DOHH2 (cell line): ENCODE data around the gene RAPGEF5.

Source experiments
- H3F3A ChIP-seq: fragments of 200-600 bp; sonication (generic), shearing (Covaris generic); 2 replicates; pipeline ENCODE4 v1.6.0; 2016; ENCODE audit warnings: antibody characterized with exemption, mild to moderate bottlenecking; ENCODE audit not compliant: control insufficient read depth, insufficient read depth
- H3K27ac ChIP-seq: fragments of 200-600 bp; sonication (generic); 2 replicates; pipeline ENCODE4 v1.5.1; 2014; ENCODE audit warnings: low read depth, mild to moderate bottlenecking, low read length, moderate library complexity
- H3K27me3 ChIP-seq: fragments of 200-600 bp; sonication (generic); 2 replicates; pipeline ENCODE4 v1.6.1; 2014; ENCODE audit warnings: mild to moderate bottlenecking, low read length, mixed read lengths; ENCODE audit not compliant: control insufficient read depth
- H3K36me3 ChIP-seq: fragments of 200-600 bp; sonication (generic); 2 replicates; pipeline ENCODE4 v1.6.1; 2014; ENCODE audit warnings: mild to moderate bottlenecking, low read length, moderate library complexity, mixed read lengths; ENCODE audit not compliant: control insufficient read depth
- H3K4me1 ChIP-seq: fragments of 200-600 bp; sonication (generic); 2 replicates; pipeline ENCODE4 v1.6.1; 2014; ENCODE audit warnings: mild to moderate bottlenecking, low read length, mixed read lengths; ENCODE audit not compliant: control insufficient read depth
- H3K4me2 ChIP-seq: fragments of 200-600 bp; sonication (generic); 2 replicates; pipeline ENCODE4 v1.6.0; 2014; ENCODE audit warnings: mild to moderate bottlenecking, low read length, moderate library complexity
- H3K4me3 ChIP-seq: fragments of 200-600 bp; sonication (generic); 2 replicates; pipeline ENCODE4 v1.5.1; 2014; ENCODE audit warnings: mild to moderate bottlenecking, low read length, mixed read lengths
- H3K79me2 ChIP-seq: fragments of 200-600 bp; sonication (generic); 2 replicates; pipeline ENCODE4 v1.6.1; 2014; ENCODE audit warnings: mild to moderate bottlenecking, low read length, mixed read lengths; ENCODE audit not compliant: control insufficient read depth
- H3K9me2 ChIP-seq: fragments of 200-600 bp; sonication (generic); replicated peaks from 2 replicates; pipeline ENCODE4 v1.6.1; 2014; ENCODE audit warnings: mild to moderate bottlenecking, low read length, mixed read lengths; ENCODE audit not compliant: control insufficient read depth
- H3K9me3 ChIP-seq: fragments of 200-600 bp; sonication (generic); 2 replicates; pipeline ENCODE4 v1.6.1; 2014; ENCODE audit warnings: antibody characterized with exemption, low read length, mixed read lengths; ENCODE audit not compliant: control insufficient read depth, insufficient read depth
- H4K20me1 ChIP-seq: fragments of 200-600 bp; sonication (generic); 2 replicates; pipeline ENCODE4 v1.6.0; 2014; ENCODE audit warnings: low read depth, mild to moderate bottlenecking, antibody characterized with exemption, low read length, moderate library complexity; ENCODE audit not compliant: control insufficient read depth, insufficient read depth
- EZH2phosphoT487 ChIP-seq: fragments of 200-600 bp; sonication (generic); IDR thresholded peaks from 2 replicates; pipeline ENCODE4 v1.6.1; 2017; ENCODE audit warnings: borderline replicate concordance, mild to moderate bottlenecking, antibody characterized with exemption, low read length, moderate library complexity, mixed read lengths
- TF ChIP-seq, protein P1 (sequence below): fragments of 200-600 bp; sonication (generic); IDR thresholded peaks from one replicate; pipeline ENCODE4 v1.5.1; 2014; ENCODE audit warnings: antibody characterized with exemption, mild to moderate bottlenecking, low read depth, low read length; ENCODE audit not compliant: poor library complexity, severe bottlenecking

Gene RAPGEF5

GRCh38 chr7:22343612-22344011 is 13.3 kb downstream of the RAPGEF5 start:
- TF ChIP-seq, protein P1, sequence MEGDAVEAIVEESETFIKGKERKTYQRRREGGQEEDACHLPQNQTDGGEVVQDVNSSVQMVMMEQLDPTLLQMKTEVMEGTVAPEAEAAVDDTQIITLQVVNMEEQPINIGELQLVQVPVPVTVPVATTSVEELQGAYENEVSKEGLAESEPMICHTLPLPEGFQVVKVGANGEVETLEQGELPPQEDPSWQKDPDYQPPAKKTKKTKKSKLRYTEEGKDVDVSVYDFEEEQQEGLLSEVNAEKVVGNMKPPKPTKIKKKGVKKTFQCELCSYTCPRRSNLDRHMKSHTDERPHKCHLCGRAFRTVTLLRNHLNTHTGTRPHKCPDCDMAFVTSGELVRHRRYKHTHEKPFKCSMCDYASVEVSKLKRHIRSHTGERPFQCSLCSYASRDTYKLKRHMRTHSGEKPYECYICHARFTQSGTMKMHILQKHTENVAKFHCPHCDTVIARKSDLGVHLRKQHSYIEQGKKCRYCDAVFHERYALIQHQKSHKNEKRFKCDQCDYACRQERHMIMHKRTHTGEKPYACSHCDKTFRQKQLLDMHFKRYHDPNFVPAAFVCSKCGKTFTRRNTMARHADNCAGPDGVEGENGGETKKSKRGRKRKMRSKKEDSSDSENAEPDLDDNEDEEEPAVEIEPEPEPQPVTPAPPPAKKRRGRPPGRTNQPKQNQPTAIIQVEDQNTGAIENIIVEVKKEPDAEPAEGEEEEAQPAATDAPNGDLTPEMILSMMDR: no peak
- no peak for TF ChIP-seq EZH2phosphoT487
- H3K9me3 ChIP-seq: no peaks in the 10 kb centered on the region
- H3K4me1 ChIP-seq: peaks cover 100% of the 10 kb centered on the region
- peaks cover 21% of the 10 kb centered on the region; the same call in 1 of the 2 replicates for H3F3A ChIP-seq
- H3K27me3 ChIP-seq: no peaks in the 10 kb centered on the region
- peaks cover 100% of the 10 kb centered on the region for H3K79me2 ChIP-seq
- H3K9me2 ChIP-seq: no peaks in the 10 kb centered on the region
- H3K4me2 ChIP-seq: peak overlapping the region; percentile 49
- H3K27ac ChIP-seq: no peak overlapping the region
- no peak overlapping the region; the same call in 1 of the 2 replicates for H3K4me3 ChIP-seq
- peaks cover 75% of the 10 kb centered on the region for H4K20me1 ChIP-seq
- peaks cover 100% of the 10 kb centered on the region for H3K36me3 ChIP-seq

- no peak for TF ChIP-seq EZH2phosphoT487
- TF ChIP-seq, protein P1: no peak
- H3K4me3 ChIP-seq: peak overlapping the region; percentile 7; the same call in 1 of the 2 replicates
- H3F3A ChIP-seq: peaks cover 21% of the 10 kb centered on the region; the same call in 1 of the 2 replicates
- no peaks in the 10 kb centered on the region for H3K9me2 ChIP-seq
- no peak overlapping the region for H3K27ac ChIP-seq
- peaks cover 100% of the 10 kb centered on the region for H3K36me3 ChIP-seq
- H4K20me1 ChIP-seq: peaks cover 73% of the 10 kb centered on the region
- no peaks in the 10 kb centered on the region for H3K27me3 ChIP-seq
- H3K4me2 ChIP-seq: peak overlapping the region; percentile 49
- H3K9me3 ChIP-seq: no peaks in the 10 kb centered on the region
- H3K79me2 ChIP-seq: peaks cover 100% of the 10 kb centered on the region
- H3K4me1 ChIP-seq: peaks cover 100% of the 10 kb centered on the region
Measured at GRCh38 chr7:22343071-22343470, 13.9 kb downstream of the RAPGEF5 start.

DNA sequence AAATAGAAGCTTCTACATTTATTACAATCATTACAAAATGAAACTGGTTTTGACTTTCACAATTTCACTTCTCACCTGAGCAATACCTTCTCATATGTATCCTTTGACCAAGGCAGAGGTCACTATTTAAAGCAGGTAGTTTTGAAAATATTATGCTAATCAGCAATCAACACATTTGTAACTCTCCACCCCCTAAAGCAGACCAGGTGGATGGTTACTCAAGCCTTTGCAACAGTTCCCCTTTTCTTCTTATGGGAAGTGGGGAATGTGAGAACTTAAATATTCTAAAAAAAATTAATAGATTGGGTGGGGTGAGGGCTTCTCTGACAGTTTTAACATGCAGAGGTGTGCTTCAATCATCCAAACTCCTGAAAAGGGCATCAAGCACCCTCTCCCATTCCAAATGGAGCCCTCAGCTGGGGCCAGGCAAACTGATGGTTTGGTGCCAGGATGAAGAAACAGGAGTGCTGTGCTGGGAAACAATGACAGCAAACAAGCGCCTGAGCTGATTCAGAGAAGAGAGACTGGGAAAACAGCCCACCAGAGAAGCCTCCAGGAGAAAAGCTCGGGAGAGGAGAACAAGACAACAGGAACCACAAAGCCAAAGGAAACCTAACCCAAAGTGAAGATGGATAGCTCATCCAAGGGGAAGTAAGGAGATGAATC is 17.1 kb downstream of the RAPGEF5 start:
- no peak for TF ChIP-seq EZH2phosphoT487
- TF ChIP-seq, protein P1: no peak
- no peaks in the 10 kb centered on the region for H3K9me2 ChIP-seq
- H3K27me3 ChIP-seq: no peaks in the 10 kb centered on the region
- H3K4me3 ChIP-seq: peak overlapping the region; percentile 14
- H3K79me2 ChIP-seq: peaks cover 100% of the 10 kb centered on the region
- no peaks in the 10 kb centered on the region for H3K9me3 ChIP-seq
- H3K27ac ChIP-seq: peak overlapping the region; percentile 39
- peaks cover 12% of the 10 kb centered on the region for H3F3A ChIP-seq
- peaks cover 100% of the 10 kb centered on the region for H3K36me3 ChIP-seq
- peaks cover 76% of the 10 kb centered on the region for H4K20me1 ChIP-seq
- peaks cover 100% of the 10 kb centered on the region for H3K4me1 ChIP-seq
- peak overlapping the region; percentile 49 for H3K4me2 ChIP-seq
